Dedifferentiated amniotic fluid mesenchymal stem cell (primary cell): Measurements from ENCODE around the gene NQO2.
"Not testable (repeated sequence)": the region's sequence is repeated elsewhere in the genome, so short reads cannot be mapped to it uniquely, and the experiment has no call there.

Source experiments
- DNase-seq: peaks from one replicate; pipeline ENCODE4 v3.0.0-alpha.2; 2016; ENCODE audit errors: extremely low spot score

NQO2 gene

DNA sequence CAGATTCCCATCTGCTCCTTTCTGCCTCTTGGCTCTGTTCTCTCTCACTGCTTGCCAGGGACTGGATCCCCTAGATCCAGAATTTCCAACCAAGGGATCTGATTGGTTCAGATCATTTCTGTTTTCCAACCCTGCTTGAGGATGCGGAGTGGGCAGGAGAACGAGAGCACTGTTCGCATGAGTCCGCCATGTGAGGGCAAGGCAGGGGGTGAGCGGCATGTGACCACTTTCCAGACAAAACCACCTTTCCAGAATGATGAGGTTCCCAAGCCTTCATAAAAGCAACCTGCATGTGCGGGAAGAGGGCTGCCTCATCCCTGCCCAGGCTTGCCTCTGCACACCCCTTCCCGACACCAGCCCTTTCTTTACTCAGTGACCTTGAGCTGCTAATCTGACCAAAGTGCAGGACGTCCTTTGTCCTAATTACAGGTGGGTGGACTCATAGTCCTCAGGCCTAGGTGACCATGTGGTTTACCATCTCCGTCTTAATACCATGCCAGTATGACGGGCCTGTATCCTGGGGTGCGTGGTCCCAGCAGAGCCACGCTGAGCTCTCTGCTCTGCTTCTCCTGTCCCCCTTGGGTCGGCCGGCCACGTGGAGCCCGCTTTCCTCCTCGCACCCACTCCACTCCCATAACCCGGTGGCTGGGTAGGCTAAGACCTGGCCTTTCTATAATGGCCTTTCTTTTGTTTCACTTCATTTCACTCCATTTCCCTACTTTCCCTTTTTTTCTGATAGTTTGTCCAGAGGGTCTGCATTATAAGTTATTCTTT lies 14.4 kb downstream of the NQO2 start:
- no peak for DNase-seq

DNA sequence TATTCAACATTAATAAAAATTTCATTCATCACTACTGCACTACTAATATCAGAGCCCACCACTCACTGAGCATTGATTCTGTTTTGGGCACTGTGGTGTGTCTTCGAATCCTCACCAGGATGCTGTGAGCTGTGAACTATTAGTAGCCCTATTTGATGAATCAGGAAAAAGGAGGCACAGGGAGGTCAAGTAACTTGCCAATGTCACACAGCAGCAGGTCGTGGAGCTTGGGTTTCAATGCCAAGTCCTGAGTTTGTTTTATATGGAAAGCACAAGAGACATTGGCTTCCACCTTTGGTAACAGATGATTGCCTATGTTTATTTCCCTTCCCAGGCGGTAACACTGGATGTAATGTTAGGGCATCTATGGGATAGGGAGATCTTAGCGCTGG lies 15.0 kb downstream of the NQO2 start:
- DNase-seq = no peak

- no peak for DNase-seq
Measured at GRCh38 chr6:3015144-3015543, 15.4 kb downstream of the NQO2 start.

DNA sequence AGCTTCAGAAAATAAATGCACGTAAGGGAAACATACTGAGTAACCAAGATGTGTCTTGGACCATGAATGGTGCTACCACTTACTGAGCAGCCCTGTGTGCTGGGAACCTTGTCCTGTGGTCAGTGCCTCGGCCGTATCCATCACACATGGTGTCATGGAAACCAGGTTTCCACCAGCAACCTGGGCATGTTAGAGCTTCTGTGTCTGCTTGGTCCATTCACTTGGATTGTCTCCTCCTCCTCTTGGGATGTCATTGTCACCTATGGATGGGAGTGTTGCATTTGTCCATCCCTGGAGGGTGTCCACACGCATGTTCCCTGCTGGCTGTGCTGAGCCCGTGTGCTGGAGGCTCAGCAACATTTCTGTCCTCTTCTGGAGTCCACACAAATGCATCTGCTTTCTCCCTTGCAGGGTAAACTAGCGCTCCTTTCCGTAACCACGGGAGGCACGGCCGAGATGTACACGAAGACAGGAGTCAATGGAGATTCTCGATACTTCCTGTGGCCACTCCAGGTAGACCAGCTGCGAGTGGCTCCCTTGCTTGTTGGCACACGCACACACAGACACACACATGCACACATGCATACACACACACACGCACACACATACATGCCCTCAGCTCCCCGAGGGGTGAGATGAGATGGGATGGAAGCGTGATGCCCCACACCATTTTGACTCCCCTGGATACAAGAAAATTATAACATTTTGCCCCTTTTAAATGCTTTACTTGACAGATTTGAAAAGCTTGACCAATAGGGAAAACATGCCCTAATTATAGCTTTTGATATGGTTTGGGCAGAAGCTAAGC lies 17.0 kb downstream of the NQO2 start:
- no peak for DNase-seq

GRCh38 chr6:3017304-3017703 lies 17.6 kb downstream of the NQO2 start:
- DNase-seq = no peak

DNA sequence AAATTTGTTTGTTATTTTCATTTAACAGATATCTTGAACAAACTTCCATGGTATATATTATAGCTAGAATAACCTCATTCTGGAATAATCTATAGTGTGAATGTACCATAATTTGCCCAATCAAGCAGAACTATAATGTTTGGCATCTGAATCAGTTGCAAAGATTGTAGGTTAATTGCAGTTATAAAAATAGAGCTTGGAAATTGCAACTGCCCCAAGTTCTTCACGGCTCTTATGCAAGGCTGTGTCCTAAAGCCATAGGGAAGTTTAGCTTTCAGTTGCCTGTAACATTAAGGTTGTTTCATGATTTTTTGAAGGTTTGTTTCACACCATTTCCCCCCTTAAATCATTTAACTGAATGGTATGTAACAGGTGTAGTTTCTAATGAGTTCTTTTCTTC lies 19.4 kb downstream of the NQO2 start:
- no peak for DNase-seq

- DNase-seq = no peak
Measured at GRCh38 chr6:3019749-3020320, 20.1 kb downstream of the NQO2 start.

DNA sequence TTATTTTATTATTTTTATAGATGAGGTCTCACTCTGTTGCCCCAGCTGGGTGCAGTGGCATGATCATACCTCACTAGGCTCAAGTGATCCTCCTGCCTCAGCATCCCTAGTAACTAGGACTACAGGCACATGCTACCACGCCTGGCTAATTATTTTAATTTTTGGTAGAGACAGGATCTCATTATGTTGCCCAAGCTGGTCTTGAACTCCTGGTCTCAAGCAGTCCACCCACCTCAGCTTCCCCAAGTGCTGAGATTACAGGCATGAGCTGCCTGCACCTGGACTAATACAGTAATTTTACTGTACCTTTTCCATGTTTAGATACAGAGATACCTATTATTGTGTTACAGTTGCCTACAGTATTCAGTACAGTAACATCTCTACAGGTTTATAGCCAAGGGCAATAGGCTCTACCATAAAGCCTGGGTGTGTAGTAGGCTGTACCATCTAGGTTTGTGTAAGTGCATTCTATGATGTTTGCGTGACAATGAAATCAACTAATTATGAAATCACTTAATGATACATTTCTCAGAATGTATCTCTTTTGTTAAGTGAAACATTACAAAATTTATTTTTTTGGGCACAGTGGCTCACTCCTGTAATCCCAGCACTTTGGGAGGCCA lies 21.4 kb downstream of the NQO2 start:
- DNase-seq = not testable (repeated sequence)

DNA sequence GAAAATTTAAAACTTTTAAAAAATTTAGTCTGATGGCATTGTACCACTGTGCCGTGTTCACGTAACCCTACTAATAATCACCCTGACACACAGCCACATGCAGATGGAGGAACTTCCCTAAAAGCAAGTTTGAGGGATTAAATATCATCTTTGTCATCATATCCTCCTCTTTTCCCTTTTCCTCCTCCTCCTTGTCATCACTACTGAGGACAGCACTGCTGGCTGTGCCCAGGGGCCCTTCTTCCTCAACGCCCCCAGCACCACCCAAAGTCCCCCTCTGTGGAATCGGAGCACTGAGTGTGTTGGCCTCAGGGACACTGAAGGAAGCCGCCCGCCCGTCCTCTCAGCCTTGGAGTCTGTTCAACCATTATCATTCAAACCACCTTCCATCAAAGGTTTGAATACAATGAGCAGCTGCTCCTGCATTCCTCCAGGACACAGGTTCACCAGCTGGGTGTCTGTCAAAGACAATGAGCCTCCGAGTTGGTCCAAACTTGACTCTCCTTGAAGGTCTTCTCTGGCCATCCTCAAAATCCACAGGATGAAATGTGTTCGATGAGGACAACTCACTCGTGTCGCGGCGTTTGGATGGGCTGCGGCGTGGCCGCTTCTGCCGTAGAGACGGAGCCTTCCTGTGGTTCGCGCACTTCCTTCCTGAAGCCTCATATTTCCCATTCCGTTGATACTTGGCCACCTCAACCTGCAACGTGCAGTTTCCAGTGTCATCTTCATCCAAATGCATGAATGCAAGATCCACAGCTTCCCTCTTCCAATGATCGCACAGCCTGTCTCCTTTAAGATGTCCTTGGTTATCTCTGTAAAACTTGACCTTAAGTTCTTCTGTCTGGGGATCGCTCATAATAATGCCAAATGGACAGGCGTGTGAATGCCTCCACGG lies 23.3 kb downstream of the NQO2 start:
- DNase-seq = no peak

- peak; percentile 93 for DNase-seq
Measured at GRCh38 chr6:3023663-3024483, 24.2 kb downstream of the NQO2 start.

- no peak for DNase-seq
Measured at GRCh38 chr6:3026791-3027626, 27.3 kb downstream of the NQO2 start.

DNA sequence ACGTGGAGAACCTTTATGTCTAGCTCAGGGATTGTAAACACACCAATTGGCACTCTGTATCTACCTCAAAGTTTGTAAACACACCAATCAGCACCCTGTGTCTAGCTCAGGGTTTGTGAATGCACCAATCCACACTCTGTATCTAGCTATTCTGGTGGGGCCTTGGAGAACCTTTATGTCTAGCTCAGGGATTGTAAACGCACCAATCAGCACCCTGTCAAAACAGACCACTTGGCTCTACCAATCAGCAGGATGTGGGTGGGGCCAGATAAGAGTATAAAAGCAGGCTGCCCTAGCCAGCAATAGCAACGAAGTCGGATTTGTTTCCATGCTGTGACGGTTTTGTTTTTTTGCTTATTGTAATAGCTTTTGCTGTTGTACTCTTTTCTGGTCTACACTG lies 28.5 kb downstream of the NQO2 start:
- not testable (repeated sequence) for DNase-seq

GRCh38 chr6:3031857-3032640 lies 32.4 kb downstream of the NQO2 start:
- DNase-seq = no peak

DNA sequence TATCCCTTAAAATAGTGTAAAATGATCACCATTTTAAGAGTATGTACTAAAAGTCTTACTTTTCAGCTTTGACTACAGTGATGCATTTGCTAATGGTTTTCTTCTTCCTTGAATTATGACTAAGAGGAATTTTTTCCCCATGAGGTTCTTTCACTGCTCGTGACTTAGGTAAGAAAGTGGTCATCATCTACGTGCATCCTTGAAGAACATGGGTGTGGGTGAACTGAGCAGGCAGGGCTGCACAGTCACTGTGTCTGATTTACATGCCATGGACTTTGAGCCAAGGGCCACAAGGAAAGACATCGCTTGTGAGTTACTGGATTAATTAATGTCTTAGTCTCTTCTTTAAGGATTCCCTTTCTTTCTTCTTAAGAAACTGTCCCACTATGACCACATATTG lies 33.3 kb downstream of the NQO2 start:
- no peak for DNase-seq

DNA sequence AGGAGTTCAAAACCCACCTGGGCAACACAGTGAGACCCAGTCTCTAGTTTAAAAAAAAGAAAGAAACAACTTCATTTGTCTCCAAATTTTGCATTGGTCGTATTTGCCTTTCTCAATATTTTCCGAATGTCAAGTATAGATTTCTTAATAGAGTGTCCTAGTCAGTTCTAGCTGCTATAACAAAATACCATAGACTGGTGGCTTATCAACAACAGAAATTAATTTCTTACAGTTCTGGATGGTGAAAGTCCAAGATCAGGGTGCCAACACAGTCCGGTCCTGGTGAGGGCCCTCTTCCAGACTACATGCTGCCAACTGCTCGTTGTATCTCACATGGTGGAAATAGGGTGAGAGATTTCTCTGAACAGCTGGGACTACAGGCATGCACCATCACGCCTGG lies 34.0 kb downstream of the NQO2 start:
- DNase-seq = no peak

GRCh38 chr6:3035397-3035796 lies 35.7 kb downstream of the NQO2 start:
- DNase-seq = no peak

- no peak for DNase-seq
Measured at GRCh38 chr6:3036861-3037637, 37.4 kb downstream of the NQO2 start.
